Activated CD4-positive, alpha-beta T cell treated with anti-CD3 and anti-CD28 coated beads, Interleukin-2, amount 10 ng/mL, durations not matched to agents 7 days and 5 days (primary cell): Measurements from ENCODE around the gene MICAL3. TPM values are rescaled to one million over a fixed set of nuclear protein-coding genes. Genes with fewer than 3 reads are reported as not detected.
A peak's percentile ranks its signal among the peaks of the same experiment; 100 is the strongest.
"Not testable (repeated sequence)": the region's sequence is repeated elsewhere in the genome, so short reads cannot be mapped to it uniquely, and the experiment has no call there.

Experiments used
- CTCF ChIA-PET: fragments of 350-600 bp; sonication (Branson Sonifier 250); formaldehyde crosslinking; loops from one replicate; lab custom pipeline; 2021; ENCODE audit warnings: antibody characterized with exemption; lab: Charles Lee
- POLR2A ChIA-PET: fragments of 350-600 bp; sonication (Branson Sonifier 250); formaldehyde crosslinking; loops from one replicate; lab custom pipeline; 2021; ENCODE audit warnings: antibody characterized with exemption; lab: Charles Lee
- DNase-seq: peaks from one replicate; pipeline ENCODE4 v3.0.0-alpha.2; 2020
- H3K27ac Mint-ChIP-seq: one replicate; pipeline ENCODE4 v1.8.0; 2021; ENCODE audit warnings: mild to moderate bottlenecking, moderate library complexity, mixed read lengths
- H3K27me3 Mint-ChIP-seq: one replicate; pipeline ENCODE4 v1.8.0; 2021; ENCODE audit warnings: mixed read lengths
- H3K36me3 Mint-ChIP-seq: one replicate; pipeline ENCODE4 v1.8.0; 2021; ENCODE audit warnings: low read depth, mixed read lengths
- H3K4me1 Mint-ChIP-seq: one replicate; pipeline ENCODE4 v1.8.0; 2021; ENCODE audit warnings: mixed read lengths
- H3K4me3 Mint-ChIP-seq: one replicate; pipeline ENCODE4 v1.8.0; 2021; ENCODE audit warnings: mild to moderate bottlenecking, moderate library complexity, mixed read lengths
- H3K9me3 Mint-ChIP-seq: one replicate; pipeline ENCODE4 v1.8.0; 2021; ENCODE audit warnings: mixed read lengths
- total RNA-seq, 2 experiments: library from RNA; stranded (reverse); gene quantifications; one replicate each; pipeline ENCODE4 v1.2.3, GENCODE V29; 2021

The MICAL3 gene
- total RNA-seq, 2 experiments from 2014 or later, result 19.1 to 21.4 TPM

GRCh38 chr22:17946662-17947367 is 77.5 kb downstream of the MICAL3 start:
- H3K27me3 Mint-ChIP-seq, result no peaks in the 10 kb centered on the region
- H3K27ac Mint-ChIP-seq, result no peak overlapping the region
- POLR2A ChIA-PET, result no interaction called here
- CTCF ChIA-PET, result no interaction called here
- H3K9me3 Mint-ChIP-seq, result no peaks in the 10 kb centered on the region
- H3K4me1 Mint-ChIP-seq, result no peaks in the 10 kb centered on the region
- no peak overlapping the region for H3K4me3 Mint-ChIP-seq
- H3K36me3 Mint-ChIP-seq, result no peaks in the 10 kb centered on the region
- no peak for DNase-seq

GRCh38 chr22:17945888-17946648 is 78.3 kb downstream of the MICAL3 start:
- Mint-ChIP-seq H3K27ac (no peak overlapping the region), H3K9me3 (no peaks in the 10 kb centered on the region), H3K4me3 (no peak overlapping the region), H3K27me3 (no peaks in the 10 kb centered on the region), H3K36me3 (no peaks in the 10 kb centered on the region), H3K4me1 (no peaks in the 10 kb centered on the region)
- POLR2A ChIA-PET, result no interaction called here
- CTCF ChIA-PET, result interaction anchor here (0.5 kb wide), 1 partner anchor 664 kb away, joined by 3 read pairs; no protein-coding TSS in a partner anchor
- no peak for DNase-seq

GRCh38 chr22:17945156-17945887 is 79.0 kb downstream of the MICAL3 start:
- no peak for DNase-seq
- Mint-ChIP-seq H3K36me3 (no peaks in the 10 kb centered on the region), H3K27me3 (no peaks in the 10 kb centered on the region), H3K4me3 (no peak overlapping the region), H3K27ac (no peak overlapping the region), H3K9me3 (no peaks in the 10 kb centered on the region), H3K4me1 (no peaks in the 10 kb centered on the region)
- CTCF ChIA-PET, result interaction anchor here (0.5 kb wide), 1 partner anchor 663 kb away, joined by 3 read pairs; no protein-coding TSS in a partner anchor
- POLR2A ChIA-PET, result no interaction called here

GRCh38 chr22:17944256-17944655 is 80.1 kb downstream of the MICAL3 start:
- ChIA-PET POLR2A (no interaction called here), CTCF (interaction anchor here (1.1 kb wide), 1 partner anchor 15 kb away, joined by 3 read pairs; no protein-coding TSS in a partner anchor)
- no peak for DNase-seq
- Mint-ChIP-seq H3K9me3 (no peaks in the 10 kb centered on the region), H3K4me1 (no peaks in the 10 kb centered on the region), H3K27me3 (no peaks in the 10 kb centered on the region), H3K4me3 (no peak overlapping the region), H3K36me3 (no peaks in the 10 kb centered on the region), H3K27ac (no peak overlapping the region)

- POLR2A ChIA-PET, result no interaction called here
Observed at GRCh38 chr22:17943533-17944249, 80.7 kb downstream of the MICAL3 start.

GRCh38 chr22:17942721-17943120 is 81.6 kb downstream of the MICAL3 start:
- Mint-ChIP-seq H3K27me3 (no peaks in the 10 kb centered on the region), H3K36me3 (no peaks in the 10 kb centered on the region), H3K27ac (peak overlapping the region; percentile 27), H3K4me1 (no peaks in the 10 kb centered on the region), H3K9me3 (no peaks in the 10 kb centered on the region), H3K4me3 (no peak overlapping the region)
- CTCF ChIA-PET, result no interaction called here
- no peak for DNase-seq
- POLR2A ChIA-PET, result no interaction called here

More at GRCh38 chr22:17943533-17944249, 80.7 kb downstream of the MICAL3 start:
- Mint-ChIP-seq H3K4me1 (no peaks in the 10 kb centered on the region), H3K4me3 (no peak overlapping the region), H3K27ac (no peak overlapping the region), H3K36me3 (no peaks in the 10 kb centered on the region), H3K27me3 (no peaks in the 10 kb centered on the region), H3K9me3 (no peaks in the 10 kb centered on the region)
- no peak for DNase-seq
- CTCF ChIA-PET, result interaction anchor here (1.1 kb wide), 1 partner anchor 15 kb away, joined by 3 read pairs; no protein-coding TSS in a partner anchor

GRCh38 chr22:17941471-17942406 is 82.6 kb downstream of the MICAL3 start:
- Mint-ChIP-seq H3K27me3 (no peaks in the 10 kb centered on the region), H3K4me3 (no peak overlapping the region), H3K9me3 (no peaks in the 10 kb centered on the region), H3K27ac (no peak overlapping the region), H3K36me3 (no peaks in the 10 kb centered on the region), H3K4me1 (no peaks in the 10 kb centered on the region)
- DNase-seq, result no peak
- POLR2A ChIA-PET, result no interaction called here
- CTCF ChIA-PET, result no interaction called here

GRCh38 chr22:17939579-17939978 is 84.8 kb downstream of the MICAL3 start:
- H3K36me3 Mint-ChIP-seq, result no peaks in the 10 kb centered on the region
- no peaks in the 10 kb centered on the region for H3K27me3 Mint-ChIP-seq
- DNase-seq, result no peak
- H3K4me3 Mint-ChIP-seq, result no peak overlapping the region
- no peaks in the 10 kb centered on the region for H3K4me1 Mint-ChIP-seq
- ChIA-PET CTCF (interaction anchor here (0.8 kb wide), 1 partner anchor 9 kb away, joined by 4 read pairs; no protein-coding TSS in a partner anchor), POLR2A (no interaction called here)
- H3K9me3 Mint-ChIP-seq, result no peaks in the 10 kb centered on the region
- H3K27ac Mint-ChIP-seq, result no peak overlapping the region

- no peak for DNase-seq
- CTCF ChIA-PET, result interaction anchor here (0.8 to 0.9 kb wide), 2 partner anchors 9 to 85 kb away, joined by 3 to 4 read pairs; partner anchors contain the start of gene MICAL3
- Mint-ChIP-seq H3K36me3 (no peaks in the 10 kb centered on the region), H3K9me3 (no peaks in the 10 kb centered on the region), H3K27ac (no peak overlapping the region), H3K4me1 (no peaks in the 10 kb centered on the region), H3K27me3 (peaks cover 2% of the 10 kb centered on the region), H3K4me3 (no peak overlapping the region)
- POLR2A ChIA-PET, result no interaction called here
Observed at GRCh38 chr22:17939011-17939410, 85.3 kb downstream of the MICAL3 start.

GRCh38 chr22:17938484-17938924 is 85.9 kb downstream of the MICAL3 start:
- H3K4me1 Mint-ChIP-seq, result no peaks in the 10 kb centered on the region
- POLR2A ChIA-PET, result no interaction called here
- no peak for DNase-seq
- no peaks in the 10 kb centered on the region for H3K36me3 Mint-ChIP-seq
- no peak overlapping the region for H3K27ac Mint-ChIP-seq
- CTCF ChIA-PET, result interaction anchor here (0.9 kb wide), 1 partner anchor 85 kb away, joined by 3 read pairs; the partner anchor contains the start of gene MICAL3
- H3K9me3 Mint-ChIP-seq, result no peaks in the 10 kb centered on the region
- H3K4me3 Mint-ChIP-seq, result no peak overlapping the region
- peaks cover 3% of the 10 kb centered on the region for H3K27me3 Mint-ChIP-seq

- POLR2A ChIA-PET, H3K36me3 Mint-ChIP-seq, DNase-seq, H3K4me1 Mint-ChIP-seq, H3K4me3 Mint-ChIP-seq, H3K27me3 Mint-ChIP-seq, H3K9me3 Mint-ChIP-seq, H3K27ac Mint-ChIP-seq: not testable (repeated sequence)
- CTCF ChIA-PET, result interaction anchor here (1.4 kb wide), 1 partner anchor 110 kb away, joined by 3 read pairs; no protein-coding TSS in a partner anchor
Observed at GRCh38 chr22:17932457-17932856, 91.9 kb downstream of the MICAL3 start.
